RCC 7860 (cell line): Measurements from ENCODE around the gene TCAF1.
A peak's percentile ranks its signal among the peaks of the same experiment; 100 is the strongest.
"Not testable (repeated sequence)": the region's sequence is repeated elsewhere in the genome, so short reads cannot be mapped to it uniquely, and the experiment has no call there.

Experiments used
- DNase-seq: peaks from one replicate; pipeline ENCODE4 v3.0.0-alpha.2; 2015; ENCODE audit warnings: low spot score
- FAIRE-seq: peaks from 2 replicates; lab custom pipeline; 2012; peaks lifted over from hg19 to GRCh38; lab: Jason Lieb, UNC

TCAF1 gene

DNA sequence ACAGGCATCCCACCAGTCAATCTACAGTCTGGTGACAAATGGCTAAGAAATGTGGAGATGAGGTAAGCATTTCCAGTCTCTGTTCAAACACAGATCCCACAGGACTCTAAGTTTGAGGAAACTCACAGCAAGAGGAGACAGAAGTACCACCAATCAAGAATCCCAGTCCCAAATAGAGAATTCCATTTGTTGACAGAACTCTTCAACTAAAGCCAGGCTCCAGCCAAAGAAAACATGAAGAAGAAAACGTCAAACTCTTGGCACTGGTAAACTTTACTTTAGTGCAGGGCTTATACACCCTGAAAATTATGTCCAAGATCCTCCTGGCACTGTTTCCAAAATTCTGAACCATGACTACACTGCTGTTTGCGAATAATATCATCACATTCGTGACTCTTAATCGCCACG, 95.3 kb downstream of the TCAF1 start:
- not testable (repeated sequence) for DNase-seq
- peak; percentile 93 for FAIRE-seq
